GM12878 (cell line): Measurements from ENCODE around the gene VMO1.

ENCODE experiments used
- CREB1 ChIP-seq: IDR thresholded peaks from 2 replicates; pipeline ENCODE4 v1.6.1; 2012; ENCODE audit warnings: low read depth, mild to moderate bottlenecking, inconsistent platforms
- NFYB ChIP-seq: IDR thresholded peaks from 2 replicates; pipeline ENCODE4 v1.6.1; 2011; ENCODE audit warnings: low read depth, mild to moderate bottlenecking, low read length, improper control_type of control experiment, moderate library complexity; ENCODE audit not compliant: insufficient read depth
- PAX5 ChIP-seq: IDR thresholded peaks from 2 replicates; pipeline ENCODE4 v1.6.1; 2011; ENCODE audit warnings: low read depth, low read length, borderline replicate concordance
- TF ChIP-seq, protein P1 (sequence below), 3 experiments: IDR thresholded peaks in 2 of 3; conservative IDR thresholded peaks in 1 of 3; 2 replicates each; pipeline ENCODE4 v1.5.1; 2011; ENCODE audit warnings: low read depth in 3 of 3, low read length in 3 of 3, mild to moderate bottlenecking in 3 of 3, control low read depth in 2 of 3, moderate library complexity in 2 of 3, inconsistent platforms in 1 of 3, mixed read lengths in 1 of 3; ENCODE audit not compliant: control insufficient read depth in 2 of 3, insufficient read depth in 1 of 3; ENCODE audit errors: extremely low read depth in 1 of 3

DNA sequence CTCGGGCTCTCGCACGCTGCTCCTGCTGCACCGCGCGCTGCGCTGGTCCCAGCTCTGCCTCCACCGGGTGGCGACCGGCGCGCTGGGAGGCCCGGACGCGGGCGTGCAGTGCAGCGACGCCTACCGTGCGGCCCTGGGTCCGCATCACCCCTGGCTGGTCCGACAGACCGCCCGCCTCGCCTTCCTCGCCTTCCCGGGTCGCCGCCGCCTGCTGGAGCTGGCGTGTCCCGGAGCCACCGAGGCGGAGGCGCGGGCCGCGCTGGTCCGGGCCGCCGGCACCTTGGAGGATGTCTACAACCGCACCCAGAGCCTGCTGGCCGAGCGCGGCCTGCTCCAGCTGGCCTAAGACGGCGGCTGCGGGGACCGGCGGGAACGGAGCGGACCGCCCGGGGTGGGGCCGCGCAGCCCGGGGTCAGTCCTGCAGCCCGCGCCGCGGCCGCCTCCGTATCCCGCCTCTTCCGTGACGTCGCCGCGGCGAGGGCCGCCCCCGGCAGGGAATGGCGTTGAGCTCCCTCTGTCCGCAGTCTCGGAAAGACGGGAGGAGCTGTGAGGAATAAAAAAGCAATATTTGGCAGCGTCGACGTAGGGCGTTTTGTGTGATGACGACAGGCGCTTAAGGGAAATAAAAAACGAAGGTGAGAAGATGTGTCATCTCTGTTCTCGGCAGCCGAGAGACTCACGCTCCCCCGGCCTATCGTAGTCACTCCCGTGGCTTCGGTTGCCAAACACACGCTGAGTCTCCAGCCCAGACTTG lies 4.0 kb upstream of the VMO1 start:
- no peak for TF ChIP-seq NFYB
- no peak; the same call in 1 of the 2 replicates for TF ChIP-seq PAX5
- TF ChIP-seq CREB1 = peak; percentile 80
- TF ChIP-seq, protein P1, sequence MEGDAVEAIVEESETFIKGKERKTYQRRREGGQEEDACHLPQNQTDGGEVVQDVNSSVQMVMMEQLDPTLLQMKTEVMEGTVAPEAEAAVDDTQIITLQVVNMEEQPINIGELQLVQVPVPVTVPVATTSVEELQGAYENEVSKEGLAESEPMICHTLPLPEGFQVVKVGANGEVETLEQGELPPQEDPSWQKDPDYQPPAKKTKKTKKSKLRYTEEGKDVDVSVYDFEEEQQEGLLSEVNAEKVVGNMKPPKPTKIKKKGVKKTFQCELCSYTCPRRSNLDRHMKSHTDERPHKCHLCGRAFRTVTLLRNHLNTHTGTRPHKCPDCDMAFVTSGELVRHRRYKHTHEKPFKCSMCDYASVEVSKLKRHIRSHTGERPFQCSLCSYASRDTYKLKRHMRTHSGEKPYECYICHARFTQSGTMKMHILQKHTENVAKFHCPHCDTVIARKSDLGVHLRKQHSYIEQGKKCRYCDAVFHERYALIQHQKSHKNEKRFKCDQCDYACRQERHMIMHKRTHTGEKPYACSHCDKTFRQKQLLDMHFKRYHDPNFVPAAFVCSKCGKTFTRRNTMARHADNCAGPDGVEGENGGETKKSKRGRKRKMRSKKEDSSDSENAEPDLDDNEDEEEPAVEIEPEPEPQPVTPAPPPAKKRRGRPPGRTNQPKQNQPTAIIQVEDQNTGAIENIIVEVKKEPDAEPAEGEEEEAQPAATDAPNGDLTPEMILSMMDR (IDR thresholded peaks at IDR 0.05 in 2 of 3, conservative IDR thresholded peaks at IDR 0.05 in 1 of 3; ENCODE audit: control insufficient read depth in 2 of 3, extremely low read depth in 1 of 3, insufficient read depth in 1 of 3, low read depth in 3 of 3, low read length in 3 of 3) = peak; percentile 71 to 86 (median 81)
